ENCODE data around the gene RASIP1.
"Not testable (repeated sequence)": the region's sequence is repeated elsewhere in the genome, so short reads cannot be mapped to it uniquely, and the experiment has no call there.

The RASIP1 gene

DNA sequence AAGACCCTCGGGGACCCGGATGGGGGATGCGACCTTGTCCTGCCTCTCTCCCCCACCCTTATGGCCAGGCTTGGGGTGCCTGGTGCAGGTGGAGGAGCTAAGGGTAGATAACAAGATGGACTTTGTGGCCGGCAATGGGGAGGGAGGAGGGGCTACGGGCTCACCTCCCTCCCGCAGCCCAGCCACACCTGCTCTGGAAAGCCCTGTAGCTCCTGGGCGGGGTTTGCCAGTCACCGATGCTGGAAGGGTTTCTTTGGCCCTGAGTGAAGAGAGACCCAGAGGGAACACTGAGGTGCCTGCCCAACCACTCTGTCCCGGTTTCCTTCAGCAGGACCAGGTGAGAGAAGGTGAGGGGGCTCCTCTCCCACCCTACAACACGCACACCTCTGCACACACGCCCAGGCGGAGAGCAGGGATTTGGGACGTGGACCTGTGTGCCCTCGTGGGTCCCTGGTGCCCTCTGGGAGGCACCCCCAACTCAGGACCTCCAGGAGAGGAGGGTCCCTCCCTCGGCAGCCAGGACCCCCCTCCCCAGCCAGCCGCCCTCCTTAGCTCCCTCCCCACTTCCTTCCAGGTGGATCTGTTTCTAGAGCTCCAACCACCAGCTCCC, 44.6 kb downstream of the RASIP1 start, which contains the start of gene FUT2:
Gene FUT2 (plus strand): TSS at position 229 of the 610 bp plus-strand sequence. CDS start 6,986 bp downstream, outside the sequence.
- peaks cover 7% of the 10 kb centered on the region for H3K4me1 ChIP-seq (ENCODE audit: insufficient read depth, poor library complexity, severe bottlenecking)

DNA sequence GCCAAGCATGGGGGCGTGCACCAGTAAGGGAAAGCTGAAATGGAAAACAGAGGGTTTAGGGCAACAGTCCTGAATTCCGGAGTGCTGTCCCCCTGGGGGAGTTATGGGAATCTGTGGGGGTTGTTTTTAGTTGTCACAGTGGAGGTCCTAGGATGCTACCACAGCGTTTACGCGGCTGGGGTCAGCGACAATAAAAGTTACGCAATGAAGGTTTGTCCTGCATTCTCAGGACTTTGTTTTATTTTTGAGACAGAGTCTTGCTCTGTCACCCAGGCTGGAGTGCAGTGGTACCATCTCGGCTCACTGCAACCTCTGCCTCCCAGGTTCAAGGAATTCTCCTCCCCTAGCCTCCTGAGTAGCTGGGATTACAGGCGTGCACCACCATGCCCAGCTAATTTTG, 46.8 kb downstream of the RASIP1 start:
- not testable (repeated sequence) for H3K9me3 ChIP-seq (ENCODE audit: severe bottlenecking)

More for the DNA sequence above, 44.6 kb downstream of the RASIP1 start, which contains the start of gene FUT2:
- no peak for DNase-seq (ENCODE audit: low spot score)
- H3K36me3 ChIP-seq (ENCODE audit: low read depth) = no peaks in the 10 kb centered on the region
- TF ChIP-seq, protein P1, sequence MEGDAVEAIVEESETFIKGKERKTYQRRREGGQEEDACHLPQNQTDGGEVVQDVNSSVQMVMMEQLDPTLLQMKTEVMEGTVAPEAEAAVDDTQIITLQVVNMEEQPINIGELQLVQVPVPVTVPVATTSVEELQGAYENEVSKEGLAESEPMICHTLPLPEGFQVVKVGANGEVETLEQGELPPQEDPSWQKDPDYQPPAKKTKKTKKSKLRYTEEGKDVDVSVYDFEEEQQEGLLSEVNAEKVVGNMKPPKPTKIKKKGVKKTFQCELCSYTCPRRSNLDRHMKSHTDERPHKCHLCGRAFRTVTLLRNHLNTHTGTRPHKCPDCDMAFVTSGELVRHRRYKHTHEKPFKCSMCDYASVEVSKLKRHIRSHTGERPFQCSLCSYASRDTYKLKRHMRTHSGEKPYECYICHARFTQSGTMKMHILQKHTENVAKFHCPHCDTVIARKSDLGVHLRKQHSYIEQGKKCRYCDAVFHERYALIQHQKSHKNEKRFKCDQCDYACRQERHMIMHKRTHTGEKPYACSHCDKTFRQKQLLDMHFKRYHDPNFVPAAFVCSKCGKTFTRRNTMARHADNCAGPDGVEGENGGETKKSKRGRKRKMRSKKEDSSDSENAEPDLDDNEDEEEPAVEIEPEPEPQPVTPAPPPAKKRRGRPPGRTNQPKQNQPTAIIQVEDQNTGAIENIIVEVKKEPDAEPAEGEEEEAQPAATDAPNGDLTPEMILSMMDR (IDR thresholded peaks at IDR 0.05; ENCODE audit: poor library complexity, severe bottlenecking) = no peak
- no peak within 1 kb of the TSS for H3K27ac ChIP-seq (ENCODE audit: poor library complexity, severe bottlenecking)
- no peaks in the 10 kb centered on the region for H3K27me3 ChIP-seq (ENCODE audit: insufficient read depth, poor library complexity, severe bottlenecking)
- no peaks in the 10 kb centered on the region for H3K9me3 ChIP-seq (ENCODE audit: severe bottlenecking)
- H3K4me3 ChIP-seq (ENCODE audit: severe bottlenecking) = peak within 1 kb of the TSS; percentile 9
- peak; percentile 59 for ATAC-seq (ENCODE audit: low read depth)

DNA sequence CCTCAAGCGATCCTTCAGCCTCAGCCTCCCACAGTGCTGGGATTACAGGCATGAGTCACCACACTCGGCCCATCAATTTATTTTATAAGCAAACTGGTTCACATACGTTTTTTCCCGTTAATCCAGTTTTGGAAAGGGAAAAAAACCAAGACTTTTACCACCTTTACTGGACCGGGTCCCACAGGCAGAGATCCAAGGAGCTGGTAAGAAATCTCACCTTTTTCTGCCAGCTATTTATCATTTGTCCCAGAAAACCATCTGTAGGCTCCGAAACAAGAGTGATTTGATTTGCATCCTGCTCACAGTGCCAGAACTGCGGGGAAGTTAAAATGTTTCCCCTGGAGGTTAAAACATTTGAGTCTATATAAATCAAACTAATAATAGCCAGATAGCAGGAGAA, 51.0 kb downstream of the RASIP1 start:
- TF ChIP-seq, protein P1 (IDR thresholded peaks at IDR 0.05; ENCODE audit: poor library complexity, severe bottlenecking) = no peak
- peaks cover 3% of the 10 kb centered on the region for H3K4me1 ChIP-seq (ENCODE audit: insufficient read depth, poor library complexity, severe bottlenecking)
- no peak for ATAC-seq (ENCODE audit: low read depth)
- no peaks in the 10 kb centered on the region for H3K27me3 ChIP-seq (ENCODE audit: insufficient read depth, poor library complexity, severe bottlenecking)
- H3K4me3 ChIP-seq (ENCODE audit: severe bottlenecking) = no peak overlapping the region
- no peak for DNase-seq (ENCODE audit: low spot score)
- no peak overlapping the region for H3K27ac ChIP-seq (ENCODE audit: poor library complexity, severe bottlenecking)
- H3K36me3 ChIP-seq (ENCODE audit: low read depth) = no peaks in the 10 kb centered on the region
- no peaks in the 10 kb centered on the region for H3K9me3 ChIP-seq (ENCODE audit: severe bottlenecking)

More for the DNA sequence above, 46.8 kb downstream of the RASIP1 start:
- not testable (repeated sequence) for ATAC-seq (ENCODE audit: low read depth); H3K27me3 ChIP-seq (ENCODE audit: insufficient read depth, poor library complexity, severe bottlenecking); H3K36me3 ChIP-seq (ENCODE audit: low read depth); H3K4me1 ChIP-seq (ENCODE audit: insufficient read depth, poor library complexity, severe bottlenecking); DNase-seq (ENCODE audit: low spot score); H3K4me3 ChIP-seq (ENCODE audit: severe bottlenecking); H3K27ac ChIP-seq (ENCODE audit: poor library complexity, severe bottlenecking)

DNA sequence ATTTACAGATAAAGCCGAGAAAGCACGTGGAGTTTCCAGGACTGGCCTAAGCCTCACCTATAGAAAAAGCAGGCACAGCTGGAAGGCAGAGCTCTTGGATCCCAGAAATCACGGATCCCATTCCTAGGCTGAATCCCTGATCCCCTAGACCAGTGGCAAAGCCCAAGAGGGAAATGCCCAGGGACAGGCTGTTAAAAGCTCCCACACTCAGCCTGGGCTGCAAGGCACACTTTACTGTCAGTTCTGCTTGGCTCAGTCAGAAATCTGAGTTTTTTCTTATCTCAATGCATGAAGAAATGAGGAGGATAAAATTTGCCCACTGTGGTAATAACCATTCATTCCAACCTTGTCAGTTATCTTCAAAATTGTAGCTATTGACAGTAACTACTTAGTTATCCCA, 52.6 kb downstream of the RASIP1 start:
- DNase-seq (ENCODE audit: low spot score) (no peak), ATAC-seq (ENCODE audit: low read depth) (no peak)
- H3K27ac ChIP-seq (ENCODE audit: poor library complexity, severe bottlenecking) = no peak overlapping the region
- TF ChIP-seq, protein P1 (IDR thresholded peaks at IDR 0.05; ENCODE audit: poor library complexity, severe bottlenecking) = no peak
- peaks cover 3% of the 10 kb centered on the region for H3K4me1 ChIP-seq (ENCODE audit: insufficient read depth, poor library complexity, severe bottlenecking)
- H3K4me3 ChIP-seq (ENCODE audit: severe bottlenecking) = no peak overlapping the region
- no peaks in the 10 kb centered on the region for H3K27me3 ChIP-seq (ENCODE audit: insufficient read depth, poor library complexity, severe bottlenecking)
- no peaks in the 10 kb centered on the region for H3K9me3 ChIP-seq (ENCODE audit: severe bottlenecking)
- H3K36me3 ChIP-seq (ENCODE audit: low read depth) = no peaks in the 10 kb centered on the region

DNA sequence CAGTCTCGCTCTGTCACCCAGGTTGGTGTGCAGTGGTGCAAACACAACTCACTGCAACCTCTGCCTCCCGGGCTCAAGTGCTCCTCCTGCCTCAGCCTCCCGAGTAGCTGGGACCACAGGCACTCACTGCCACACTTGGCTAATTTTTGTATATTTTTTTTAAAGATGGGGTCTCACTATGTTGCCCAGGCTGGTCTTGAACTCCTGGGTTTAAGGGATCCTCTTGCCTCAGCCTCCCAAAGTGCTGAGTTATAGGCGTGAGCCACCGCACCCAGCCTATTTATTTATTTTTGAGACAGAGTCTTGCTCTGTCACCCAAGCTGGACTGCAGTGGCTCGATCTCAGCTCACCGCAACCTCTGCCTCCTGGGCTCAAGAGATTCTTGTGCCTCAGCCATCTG, 53.8 kb downstream of the RASIP1 start:
- not testable (repeated sequence) for H3K4me3 ChIP-seq (ENCODE audit: severe bottlenecking); H3K4me1 ChIP-seq (ENCODE audit: insufficient read depth, poor library complexity, severe bottlenecking); H3K27ac ChIP-seq (ENCODE audit: poor library complexity, severe bottlenecking); H3K27me3 ChIP-seq (ENCODE audit: insufficient read depth, poor library complexity, severe bottlenecking); H3K36me3 ChIP-seq (ENCODE audit: low read depth); H3K9me3 ChIP-seq (ENCODE audit: severe bottlenecking); ATAC-seq (ENCODE audit: low read depth); DNase-seq (ENCODE audit: low spot score)

DNA sequence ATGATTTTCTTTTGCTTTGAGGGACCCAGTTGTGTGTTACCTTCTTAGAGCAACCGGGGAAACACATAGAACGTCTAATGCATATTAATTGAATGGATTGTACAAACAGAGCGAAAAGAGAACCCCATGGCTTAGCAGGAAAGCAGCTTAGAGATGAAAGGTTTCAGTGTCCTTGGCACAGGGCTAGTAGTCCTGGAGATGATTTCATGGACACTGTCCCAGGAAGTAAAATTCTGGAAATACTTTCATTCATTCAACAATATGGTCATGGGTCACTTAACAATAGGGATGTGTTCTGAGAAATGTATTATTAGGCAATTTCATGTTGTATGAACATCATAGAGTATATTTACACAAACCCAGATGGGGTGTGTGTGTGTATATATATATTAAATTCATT, 54.3 kb downstream of the RASIP1 start:
- no peak overlapping the region for H3K4me3 ChIP-seq (ENCODE audit: severe bottlenecking)
- no peaks in the 10 kb centered on the region for H3K9me3 ChIP-seq (ENCODE audit: severe bottlenecking)
- H3K27me3 ChIP-seq (ENCODE audit: insufficient read depth, poor library complexity, severe bottlenecking) = no peaks in the 10 kb centered on the region
- no peak for DNase-seq (ENCODE audit: low spot score)
- H3K36me3 ChIP-seq (ENCODE audit: low read depth) = no peaks in the 10 kb centered on the region
- no peak overlapping the region for H3K27ac ChIP-seq (ENCODE audit: poor library complexity, severe bottlenecking)
- ATAC-seq (ENCODE audit: low read depth) = no peak
- H3K4me1 ChIP-seq (ENCODE audit: insufficient read depth, poor library complexity, severe bottlenecking) = peaks cover 3% of the 10 kb centered on the region
- TF ChIP-seq, protein P1 (IDR thresholded peaks at IDR 0.05; ENCODE audit: poor library complexity, severe bottlenecking) = no peak
